ENCODE results near the gene FAM13C.

DNA sequence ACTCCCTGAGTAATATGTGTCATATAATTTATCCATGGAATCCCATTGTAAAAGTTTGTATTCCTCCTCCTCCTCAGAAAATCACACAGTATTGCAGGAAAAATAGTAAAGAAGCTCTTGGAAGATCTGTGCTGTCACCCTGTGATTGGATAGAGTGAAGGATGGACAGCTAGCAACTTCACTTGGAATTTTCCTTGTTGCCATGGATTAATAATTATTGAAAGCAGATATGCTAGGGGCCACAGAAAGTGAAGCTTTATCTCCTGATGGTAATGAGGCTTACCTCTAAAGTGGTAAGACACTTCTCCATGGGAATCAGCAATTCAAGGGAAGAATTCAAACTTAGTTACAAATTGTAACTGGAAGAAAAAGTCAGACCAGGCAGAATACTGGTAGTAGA lies 137.1 kb downstream of the FAM13C start:
- no peak for TF ChIP-seq POLR2AphosphoS5 (IDR thresholded peaks at IDR 0.05; ENCODE audit: low read depth, low read length)
- no peak for TF ChIP-seq POLR2A (IDR thresholded peaks at IDR 0.05; ENCODE audit: low read depth, low read length)
- no peak for TF ChIP-seq TAF1 (IDR thresholded peaks at IDR 0.05; ENCODE audit: borderline replicate concordance, low read depth, low read length)
